Measurements from ENCODE around the gene MICOS13. TPM values are rescaled to one million over a fixed set of nuclear protein-coding genes. Genes with fewer than 3 reads are reported as not detected.

MICOS13 gene
- total RNA-seq, 2 donors from 2014 or later, result 16.9 to 43.7 TPM

DNA sequence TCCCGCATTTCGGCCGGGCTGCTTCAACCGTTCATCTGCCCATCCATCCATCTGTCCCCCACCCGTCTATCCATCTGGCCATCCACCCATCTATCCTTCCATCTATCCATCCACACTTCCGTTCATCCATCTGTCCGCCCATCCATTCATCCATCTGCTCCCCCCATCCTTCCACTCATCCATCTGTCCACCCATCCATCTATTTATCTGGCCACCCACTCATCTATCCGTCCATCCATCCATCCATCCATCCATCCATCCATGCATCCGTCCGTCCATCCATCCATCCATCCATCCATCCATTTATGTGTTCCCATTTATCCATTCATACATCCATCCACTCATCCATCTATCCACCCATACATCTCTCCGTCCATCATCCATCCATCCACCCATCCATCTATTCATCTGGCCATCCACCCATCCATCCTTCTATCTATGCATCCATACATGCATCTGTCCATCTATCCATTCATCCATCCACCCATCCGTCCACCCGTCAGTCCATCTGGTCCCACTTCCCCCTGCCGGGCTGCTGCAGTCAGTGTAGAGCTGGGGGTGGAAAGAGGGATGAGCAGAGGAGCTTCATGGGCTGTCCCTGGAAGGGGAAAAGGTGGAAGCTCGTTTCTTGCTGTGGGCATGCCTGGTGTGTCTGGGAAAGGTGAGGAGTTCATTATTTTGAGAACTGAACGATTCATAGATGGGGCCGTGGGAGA is 1.2 kb upstream of the MICOS13 start:
- H3K36me3 ChIP-seq, result peaks cover 5% of the 10 kb centered on the region
- no peak for DNase-seq (ENCODE audit: low spot score)
- no peak for ATAC-seq (ENCODE audit: insufficient number of reproducible peaks, low FRiP score, low read depth)
- TF ChIP-seq, protein P1, sequence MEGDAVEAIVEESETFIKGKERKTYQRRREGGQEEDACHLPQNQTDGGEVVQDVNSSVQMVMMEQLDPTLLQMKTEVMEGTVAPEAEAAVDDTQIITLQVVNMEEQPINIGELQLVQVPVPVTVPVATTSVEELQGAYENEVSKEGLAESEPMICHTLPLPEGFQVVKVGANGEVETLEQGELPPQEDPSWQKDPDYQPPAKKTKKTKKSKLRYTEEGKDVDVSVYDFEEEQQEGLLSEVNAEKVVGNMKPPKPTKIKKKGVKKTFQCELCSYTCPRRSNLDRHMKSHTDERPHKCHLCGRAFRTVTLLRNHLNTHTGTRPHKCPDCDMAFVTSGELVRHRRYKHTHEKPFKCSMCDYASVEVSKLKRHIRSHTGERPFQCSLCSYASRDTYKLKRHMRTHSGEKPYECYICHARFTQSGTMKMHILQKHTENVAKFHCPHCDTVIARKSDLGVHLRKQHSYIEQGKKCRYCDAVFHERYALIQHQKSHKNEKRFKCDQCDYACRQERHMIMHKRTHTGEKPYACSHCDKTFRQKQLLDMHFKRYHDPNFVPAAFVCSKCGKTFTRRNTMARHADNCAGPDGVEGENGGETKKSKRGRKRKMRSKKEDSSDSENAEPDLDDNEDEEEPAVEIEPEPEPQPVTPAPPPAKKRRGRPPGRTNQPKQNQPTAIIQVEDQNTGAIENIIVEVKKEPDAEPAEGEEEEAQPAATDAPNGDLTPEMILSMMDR (IDR thresholded peaks at IDR 0.05), result no peak
- H3K9me3 ChIP-seq, result no peaks in the 10 kb centered on the region
- no peaks in the 10 kb centered on the region for H3K27me3 ChIP-seq (replicated peaks; ENCODE audit: insufficient read depth)
- no peak overlapping the region for H3K27ac ChIP-seq
- peaks cover 12 to 24% of the 10 kb centered on the region in 2 donors for H3K4me1 ChIP-seq (ENCODE audit: control insufficient read depth in 1 of 2, low read depth in 2 of 2)
- peak overlapping the region; percentile 98 for H3K4me3 ChIP-seq

DNA sequence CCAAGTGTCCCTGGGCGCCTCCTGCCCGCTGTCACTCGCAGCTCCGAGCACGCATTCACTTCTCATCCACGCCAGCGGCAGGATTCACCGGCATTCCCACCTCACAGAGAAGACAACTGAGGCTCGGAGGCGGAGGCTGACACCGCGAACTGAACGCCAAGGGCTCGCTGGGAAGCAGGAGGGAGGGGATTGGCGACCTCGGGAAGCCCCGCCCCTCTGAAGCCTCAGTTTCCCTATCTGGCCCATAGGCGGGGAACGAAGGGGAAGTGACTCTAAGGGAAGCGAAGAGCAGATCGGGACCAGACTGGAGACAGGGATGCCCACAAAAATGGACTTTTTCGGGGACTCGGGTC is 256 bp downstream of the MICOS13 start:
- Histone ChIP-seq H3K36me3 (peaks cover 5% of the 10 kb centered on the region), H3K27me3 (replicated peaks; ENCODE audit: insufficient read depth) (no peaks in the 10 kb centered on the region), H3K4me1 (ENCODE audit: control insufficient read depth in 1 of 2, low read depth in 2 of 2) (peaks cover 8 to 18% of the 10 kb centered on the region in 2 donors), H3K9me3 (no peaks in the 10 kb centered on the region), H3K27ac (peak overlapping the region; percentile 85), H3K4me3 (peak overlapping the region; percentile 98)
- TF ChIP-seq, protein P1 (IDR thresholded peaks at IDR 0.05), result no peak
- ATAC-seq (ENCODE audit: insufficient number of reproducible peaks, low FRiP score, low read depth), result no peak
- DNase-seq (ENCODE audit: low spot score), result no peak

DNA sequence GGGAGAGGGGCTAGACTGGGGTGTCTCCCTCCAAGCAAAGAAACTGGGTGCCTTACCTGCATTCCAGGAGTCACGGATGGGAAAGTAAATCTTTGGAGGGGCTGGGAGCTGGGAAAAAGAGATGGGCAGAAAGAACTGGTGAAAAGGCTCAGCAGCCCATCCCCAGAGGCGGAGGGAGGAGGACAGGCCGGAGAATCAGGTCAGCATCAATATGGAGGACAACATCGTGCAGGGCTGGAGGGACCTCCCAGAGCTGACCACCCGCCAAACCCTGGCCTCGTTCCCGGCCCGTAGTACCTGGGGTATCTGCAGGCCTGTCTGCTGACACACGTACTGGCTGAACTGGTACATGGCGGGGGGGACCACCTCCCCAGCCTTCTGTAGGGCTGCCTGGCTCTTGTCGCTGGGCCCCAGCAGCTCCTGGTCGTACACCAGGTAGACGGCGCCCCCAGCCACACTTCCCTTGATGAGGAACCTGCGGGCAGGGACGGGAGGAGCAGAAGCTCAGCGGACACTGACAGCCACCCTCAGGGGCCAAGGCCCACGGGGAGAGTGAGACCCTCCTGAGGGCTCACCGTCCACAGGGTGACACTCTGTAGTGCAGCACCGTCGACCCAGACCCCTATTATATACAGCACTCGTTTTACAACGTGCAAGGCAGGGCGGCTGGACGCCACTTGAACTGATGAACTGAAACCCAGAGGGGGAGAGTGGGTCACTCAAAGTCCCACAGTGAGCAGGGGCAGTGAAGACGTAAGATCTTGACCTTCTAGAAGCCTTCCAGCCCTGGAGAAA is 830 bp downstream of the MICOS13 start:
- Histone ChIP-seq H3K4me1 (ENCODE audit: control insufficient read depth in 1 of 2, low read depth in 2 of 2) (peaks cover 8 to 18% of the 10 kb centered on the region in 2 donors), H3K36me3 (peaks cover 5% of the 10 kb centered on the region), H3K27ac (peak overlapping the region; percentile 85), H3K27me3 (replicated peaks; ENCODE audit: insufficient read depth) (no peaks in the 10 kb centered on the region), H3K4me3 (peak overlapping the region; percentile 98), H3K9me3 (no peaks in the 10 kb centered on the region)
- ATAC-seq (ENCODE audit: insufficient number of reproducible peaks, low FRiP score, low read depth) (no peak), DNase-seq (ENCODE audit: low spot score) (no peak)
- TF ChIP-seq, protein P1 (IDR thresholded peaks at IDR 0.05), result no peak

DNA sequence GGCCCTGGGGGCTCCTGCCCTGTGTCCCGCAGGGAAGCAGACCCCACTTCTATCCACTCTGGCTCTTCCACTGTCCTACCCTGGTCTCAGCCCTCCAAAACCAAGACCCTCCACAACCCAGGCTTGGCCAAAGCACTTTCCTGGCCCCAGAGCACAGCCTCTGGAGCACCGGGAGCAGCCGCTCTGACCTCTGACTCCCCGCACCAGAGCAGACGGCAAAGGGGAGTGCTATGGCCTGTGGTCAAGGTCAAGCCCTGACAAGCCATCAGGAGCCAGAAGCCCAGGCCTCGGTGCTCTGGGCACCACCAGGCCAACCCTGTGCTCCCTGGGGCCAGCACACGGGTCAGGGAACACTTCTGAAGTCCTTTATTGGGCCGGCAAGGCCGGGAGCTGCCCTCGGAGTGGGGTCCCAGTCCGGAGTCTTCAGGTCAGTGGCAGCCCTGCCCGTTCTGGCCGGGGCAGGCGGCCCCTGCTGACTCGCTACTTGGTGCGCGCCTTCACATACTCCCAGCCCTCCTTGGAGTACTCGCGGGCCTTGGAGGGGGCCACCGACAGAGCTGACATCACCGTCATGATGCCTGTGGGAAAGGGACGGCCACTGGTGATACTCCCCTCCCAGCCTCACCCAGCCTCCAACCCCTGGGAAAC is 2.1 kb downstream of the MICOS13 start:
- Histone ChIP-seq H3K36me3 (peaks cover 5% of the 10 kb centered on the region), H3K4me1 (ENCODE audit: control insufficient read depth in 1 of 2, low read depth in 2 of 2) (peaks cover 8 to 18% of the 10 kb centered on the region in 2 donors), H3K27me3 (replicated peaks; ENCODE audit: insufficient read depth) (no peaks in the 10 kb centered on the region), H3K9me3 (no peaks in the 10 kb centered on the region), H3K4me3 (no peak overlapping the region), H3K27ac (no peak overlapping the region)
- DNase-seq (ENCODE audit: low spot score), result no peak
- no peak for ATAC-seq (ENCODE audit: insufficient number of reproducible peaks, low FRiP score, low read depth)
- TF ChIP-seq, protein P1 (IDR thresholded peaks at IDR 0.05), result no peak

DNA sequence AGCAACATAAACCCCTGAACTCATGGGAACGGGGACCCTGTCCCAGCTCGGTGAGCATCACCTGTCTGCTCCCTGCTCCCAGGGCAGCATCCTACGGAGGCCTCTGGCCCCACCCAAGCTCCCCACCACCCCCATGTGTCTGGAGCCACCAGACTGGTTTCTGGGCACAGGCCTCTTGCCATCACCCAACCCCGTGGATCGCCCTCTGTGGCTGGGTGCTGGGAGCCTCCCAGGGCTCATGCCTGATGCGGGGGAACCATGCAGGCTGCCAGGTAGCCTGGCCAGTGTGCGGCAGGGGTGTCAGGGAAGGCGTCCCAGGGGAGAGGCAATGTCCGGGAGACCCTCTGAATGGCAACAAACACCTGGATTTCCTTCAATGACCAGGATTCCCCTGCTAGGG is 2.7 kb downstream of the MICOS13 start:
- DNase-seq (ENCODE audit: low spot score) (no peak), ATAC-seq (ENCODE audit: insufficient number of reproducible peaks, low FRiP score, low read depth) (no peak)
- H3K9me3 ChIP-seq, result no peaks in the 10 kb centered on the region
- TF ChIP-seq, protein P1 (IDR thresholded peaks at IDR 0.05), result no peak
- peaks cover 5% of the 10 kb centered on the region for H3K36me3 ChIP-seq
- no peaks in the 10 kb centered on the region for H3K27me3 ChIP-seq (replicated peaks; ENCODE audit: insufficient read depth)
- H3K27ac ChIP-seq, result no peak overlapping the region
- no peak overlapping the region for H3K4me3 ChIP-seq
- H3K4me1 ChIP-seq (ENCODE audit: control insufficient read depth in 1 of 2, low read depth in 2 of 2), result peaks cover 8 to 18% of the 10 kb centered on the region in 2 donors
